Mesenchymal stem cell (in vitro differentiated cells and primary cell): Measurements from ENCODE around the gene CLDN11.

Source experiments
- DNase-seq: peaks from one replicate; pipeline ENCODE4 v3.0.0-alpha.2; 2013
- H2AFZ ChIP-seq: one replicate; pipeline ENCODE4 v1.6.1; 2013; ENCODE audit warnings: low read depth, mild to moderate bottlenecking, control low read depth, inconsistent platforms, low read length, moderate library complexity
- H2AK5ac ChIP-seq: 2 replicates; pipeline ENCODE4 v1.6.1; 2013; ENCODE audit warnings: low read length, moderate library complexity, mild to moderate bottlenecking, inconsistent platforms; ENCODE audit not compliant: severe bottlenecking
- H2BK120ac ChIP-seq: one replicate; pipeline ENCODE4 v1.6.1; 2013; ENCODE audit warnings: low read depth, mild to moderate bottlenecking, inconsistent platforms, low read length, moderate library complexity
- H2BK12ac ChIP-seq, 2 experiments: one replicate each; pipeline ENCODE4 v1.6.1; 2013; ENCODE audit warnings: inconsistent platforms in 2 of 2, low read length in 2 of 2, mild to moderate bottlenecking in 2 of 2, moderate library complexity in 2 of 2, control low read depth in 1 of 2
- H2BK15ac ChIP-seq: one replicate; pipeline ENCODE4 v1.6.1; 2013; ENCODE audit warnings: mild to moderate bottlenecking, low read depth, inconsistent platforms; ENCODE audit not compliant: poor library complexity, severe bottlenecking
- H2BK5ac ChIP-seq: 2 replicates; pipeline ENCODE4 v1.6.1; 2013; ENCODE audit warnings: low read depth, mild to moderate bottlenecking, low read length, control low read depth, inconsistent platforms; ENCODE audit not compliant: poor library complexity, severe bottlenecking
- H3K14ac ChIP-seq, 2 experiments: one replicate each; pipeline ENCODE4 v1.6.1; 2013; ENCODE audit warnings: inconsistent platforms in 2 of 2, low read length in 2 of 2, control low read depth in 1 of 2, mild to moderate bottlenecking in 1 of 2, moderate library complexity in 1 of 2
- H3K18ac ChIP-seq, 2 experiments: one replicate each; pipeline ENCODE4 v1.6.1; 2013; ENCODE audit warnings: inconsistent platforms in 2 of 2, low read length in 2 of 2, control low read depth in 1 of 2, low read depth in 1 of 2, mild to moderate bottlenecking in 1 of 2
- H3K23ac ChIP-seq, 2 experiments: one replicate each; pipeline ENCODE4 v1.6.1; 2013; ENCODE audit warnings: inconsistent platforms in 2 of 2, low read length in 2 of 2, mild to moderate bottlenecking in 2 of 2, moderate library complexity in 2 of 2, control low read depth in 1 of 2
- H3K27ac ChIP-seq: 2 replicates; pipeline ENCODE4 v1.5.1; 2013; ENCODE audit warnings: mild to moderate bottlenecking, moderate library complexity, low read length, control low read depth, inconsistent platforms; ENCODE audit not compliant: poor library complexity, severe bottlenecking
- H3K27me3 ChIP-seq, 2 experiments: 2 replicates each; pipeline versions ENCODE4 v1.6.1 to v1.7.0; 2013; ENCODE audit warnings: low read length in 2 of 2, mild to moderate bottlenecking in 2 of 2, moderate library complexity in 2 of 2, control low read depth in 1 of 2, inconsistent platforms in 1 of 2; ENCODE audit not compliant: control insufficient read depth in 1 of 2, insufficient read depth in 1 of 2
- H3K36me3 ChIP-seq, 2 experiments: 2 replicates each; pipeline versions ENCODE4 v1.6.1 to v1.7.0; 2013; ENCODE audit warnings: low read length in 2 of 2, control low read depth in 1 of 2, inconsistent platforms in 1 of 2, low read depth in 1 of 2, mild to moderate bottlenecking in 1 of 2; ENCODE audit not compliant: insufficient read depth in 2 of 2, control insufficient read depth in 1 of 2
- H3K4ac ChIP-seq, 2 experiments: one replicate each; pipeline ENCODE4 v1.6.1; 2013; ENCODE audit warnings: inconsistent platforms in 2 of 2, low read length in 2 of 2, mild to moderate bottlenecking in 2 of 2, moderate library complexity in 2 of 2, control low read depth in 1 of 2, low read depth in 1 of 2
- H3K4me1 ChIP-seq: 2 replicates; pipeline ENCODE4 v1.6.1; 2013; ENCODE audit warnings: low read depth, low read length, control low read depth; ENCODE audit not compliant: control insufficient read depth, insufficient read depth
- H3K4me2 ChIP-seq: 2 replicates; pipeline ENCODE4 v1.6.1; 2013; ENCODE audit warnings: low read length, mild to moderate bottlenecking, inconsistent platforms; ENCODE audit not compliant: poor library complexity, severe bottlenecking
- H3K4me3 ChIP-seq, 2 experiments: 2 replicates each; pipeline versions ENCODE4 v1.5.1 to v1.7.0; 2013; ENCODE audit warnings: low read length in 2 of 2, mild to moderate bottlenecking in 2 of 2, control low read depth in 1 of 2, low read depth in 1 of 2; ENCODE audit not compliant: insufficient read depth in 1 of 2
- H3K79me1 ChIP-seq: replicated peaks from 2 replicates; pipeline ENCODE4 v1.6.1; 2013; ENCODE audit warnings: mild to moderate bottlenecking, control low read depth, low read length, inconsistent platforms; ENCODE audit not compliant: poor library complexity, severe bottlenecking
- H3K9ac ChIP-seq: 2 replicates; pipeline ENCODE4 v1.7.0; 2013; ENCODE audit warnings: mild to moderate bottlenecking, low read length, moderate library complexity
- H3K9me3 ChIP-seq: 2 replicates; pipeline ENCODE4 v1.7.0; 2013; ENCODE audit warnings: mild to moderate bottlenecking, low read length; ENCODE audit not compliant: control insufficient read depth
- H4K8ac ChIP-seq: one replicate; pipeline ENCODE4 v1.6.1; 2013; ENCODE audit warnings: inconsistent platforms, mild to moderate bottlenecking, low read length, moderate library complexity
- H4K91ac ChIP-seq: one replicate; pipeline ENCODE4 v1.6.1; 2013; ENCODE audit warnings: mild to moderate bottlenecking, low read length, inconsistent platforms
- WGBS: methylation state at CpG from one replicate; pipeline ENCODE4 v1.1.7; 2013; ENCODE audit warnings: mixed read lengths; 5-methylcytosine and 5-hydroxymethylcytosine counted together

Gene CLDN11

GRCh38 chr3:170438836-170439235, 20.2 kb downstream of the CLDN11 start:
- Histone ChIP-seq H3K79me1 (no peaks in the 10 kb centered on the region), H3K4me1 (peaks cover 3% of the 10 kb centered on the region), H2BK15ac (no peak overlapping the region), H4K91ac (no peak overlapping the region), H3K9me3 (no peaks in the 10 kb centered on the region), H3K4me2 (no peak overlapping the region), H2BK120ac (no peak overlapping the region), H3K36me3 (peaks cover 0 to 57% of the 10 kb centered on the region in 2 experiments), H2BK5ac (no peak overlapping the region), H3K27ac (no peak overlapping the region), H3K9ac (no peak overlapping the region), H4K8ac (no peak overlapping the region), H3K18ac (no peak overlapping the region), H3K4me3 (no peak overlapping the region), H3K27me3 (no peaks in the 10 kb centered on the region), H3K4ac (no peak overlapping the region), H2AK5ac (no peak overlapping the region), H2AFZ (no peak overlapping the region), H2BK12ac (no peak overlapping the region), H3K23ac (no peak overlapping the region), H3K14ac (no peak overlapping the region)
- WGBS = no CpG with 5 or more reads among the region's 1 CpG
- DNase-seq = no peak

- no peak overlapping the region for H3K9ac ChIP-seq
- H3K9me3 ChIP-seq = no peaks in the 10 kb centered on the region
- H2BK15ac ChIP-seq = no peak overlapping the region
- H4K8ac ChIP-seq = no peak overlapping the region
- H2BK12ac ChIP-seq = no peak overlapping the region
- H3K79me1 ChIP-seq = no peaks in the 10 kb centered on the region
- no peak overlapping the region for H2BK120ac ChIP-seq
- H3K27me3 ChIP-seq = no peaks in the 10 kb centered on the region
- no peak overlapping the region for H2BK5ac ChIP-seq
- peaks cover 0 to 42% of the 10 kb centered on the region in 2 experiments for H3K36me3 ChIP-seq
- H3K23ac ChIP-seq = no peak overlapping the region
- no peak overlapping the region for H3K4me2 ChIP-seq
- no peak overlapping the region for H2AFZ ChIP-seq
- peak; percentile 20 for DNase-seq
- H3K14ac ChIP-seq = no peak overlapping the region
- H4K91ac ChIP-seq = no peak overlapping the region
- H3K4me3 ChIP-seq = no peak overlapping the region
- no peak overlapping the region for H3K27ac ChIP-seq
- peaks cover 3% of the 10 kb centered on the region for H3K4me1 ChIP-seq
- 95% methylated on average over 2 of the region's 2 CpGs for WGBS
- H3K18ac ChIP-seq = no peak overlapping the region
- H2AK5ac ChIP-seq = no peak overlapping the region
- H3K4ac ChIP-seq = no peak overlapping the region
Observed at GRCh38 chr3:170440344-170440743, 21.7 kb downstream of the CLDN11 start.

- Histone ChIP-seq H4K8ac (no peak overlapping the region), H2BK12ac (no peak overlapping the region), H3K27me3 (no peaks in the 10 kb centered on the region), H3K23ac (no peak overlapping the region), H3K4me2 (no peak overlapping the region), H2BK15ac (no peak overlapping the region), H3K18ac (no peak overlapping the region), H3K4me1 (peaks cover 3% of the 10 kb centered on the region), H2BK5ac (no peak overlapping the region), H2AFZ (no peak overlapping the region), H3K4me3 (no peak overlapping the region), H4K91ac (no peak overlapping the region), H3K14ac (no peak overlapping the region), H3K79me1 (no peaks in the 10 kb centered on the region), H2BK120ac (no peak overlapping the region), H3K9me3 (no peaks in the 10 kb centered on the region), H2AK5ac (no peak overlapping the region), H3K9ac (no peak overlapping the region), H3K36me3 (peaks cover 0 to 31% of the 10 kb centered on the region in 2 experiments), H3K4ac (no peak overlapping the region), H3K27ac (no peak overlapping the region)
- WGBS = 86% methylated on average over 1 of the region's 4 CpGs
- DNase-seq = no peak
Observed at GRCh38 chr3:170441412-170441811, 22.7 kb downstream of the CLDN11 start.

- H3K9me3 ChIP-seq = no peaks in the 10 kb centered on the region
- no peak overlapping the region for H2BK120ac ChIP-seq
- H3K4ac ChIP-seq = no peak overlapping the region
- no peak overlapping the region for H4K8ac ChIP-seq
- no peak overlapping the region for H4K91ac ChIP-seq
- peaks cover 0 to 16% of the 10 kb centered on the region in 2 experiments for H3K36me3 ChIP-seq
- no peak overlapping the region for H3K18ac ChIP-seq
- no peak overlapping the region for H3K23ac ChIP-seq
- no peak overlapping the region for H3K4me3 ChIP-seq
- H3K79me1 ChIP-seq = no peaks in the 10 kb centered on the region
- H2BK5ac ChIP-seq = no peak overlapping the region
- no peak overlapping the region for H2AFZ ChIP-seq
- no peak for DNase-seq
- no peak overlapping the region for H3K9ac ChIP-seq
- no peak overlapping the region for H3K4me2 ChIP-seq
- H3K27me3 ChIP-seq = no peaks in the 10 kb centered on the region
- H3K4me1 ChIP-seq = peaks cover 3% of the 10 kb centered on the region
- no peak overlapping the region for H2BK15ac ChIP-seq
- H2BK12ac ChIP-seq = no peak overlapping the region
- H2AK5ac ChIP-seq = no peak overlapping the region
- no peak overlapping the region for H3K14ac ChIP-seq
- no peak overlapping the region for H3K27ac ChIP-seq
Observed at GRCh38 chr3:170442947-170443346, 24.3 kb downstream of the CLDN11 start.
